Keratinocyte (primary cell): ENCODE results near the gene E2F6. TPM values are rescaled to one million over a fixed set of nuclear protein-coding genes. Genes with fewer than 3 reads are reported as not detected.

Experiments
- DNase-seq: peaks from one replicate; pipeline ENCODE4 v3.0.0-alpha.2; 2011; ENCODE audit warnings: low read depth, missing footprints, low spot score
- FAIRE-seq: peaks from 2 replicates; lab custom pipeline; 2011; peaks lifted over from hg19 to GRCh38; lab: Jason Lieb, UNC
- H2AFZ ChIP-seq: 2 replicates; pipeline ENCODE4 v1.6.0; 2012; ENCODE audit warnings: low read length, control low read depth, inconsistent platforms; ENCODE audit not compliant: control insufficient read depth
- H3K27ac ChIP-seq: 2 replicates; pipeline ENCODE4 v1.5.1; 2011; ENCODE audit warnings: low read length; ENCODE audit not compliant: control insufficient read depth, insufficient read depth
- H3K27me3 ChIP-seq: 3 replicates; pipeline ENCODE4 v1.6.0; 2011; ENCODE audit warnings: low read length; ENCODE audit not compliant: control insufficient read depth, insufficient read depth; ENCODE audit errors: extremely low read depth
- H3K36me3 ChIP-seq, 2 experiments: 2 replicates in 1 of 2; 3 replicates in 1 of 2; pipeline ENCODE4 v1.5.1; 2011; ENCODE audit warnings: low read length in 2 of 2, mild to moderate bottlenecking in 1 of 2; ENCODE audit not compliant: control insufficient read depth in 2 of 2, insufficient read depth in 2 of 2; ENCODE audit errors: extremely low read depth in 1 of 2
- H3K4me1 ChIP-seq: 3 replicates; pipeline ENCODE4 v1.5.1; 2011; ENCODE audit warnings: low read length; ENCODE audit not compliant: control insufficient read depth, insufficient read depth; ENCODE audit errors: extremely low read depth
- H3K4me2 ChIP-seq: 3 replicates; pipeline ENCODE4 v1.6.0; 2011; ENCODE audit warnings: low read depth, low read length; ENCODE audit not compliant: control insufficient read depth, insufficient read depth; ENCODE audit errors: extremely low read depth
- H3K4me3 ChIP-seq, 3 experiments: fragments of 200-600 bp in 1 of 3; sonication (generic) in 1 of 3; 2 replicates in 2 of 3; 3 replicates in 1 of 3; pipeline ENCODE4 v1.5.1; 2011 to 2016; ENCODE audit warnings: low read length in 3 of 3, mild to moderate bottlenecking in 3 of 3, control low read depth in 2 of 3, inconsistent platforms in 1 of 3, low read depth in 1 of 3, mixed read lengths in 1 of 3, mixed run types in 1 of 3, moderate library complexity in 1 of 3; ENCODE audit not compliant: control insufficient read depth in 2 of 3, insufficient read depth in 2 of 3; ENCODE audit errors: extremely low read depth in 1 of 3
- H3K79me2 ChIP-seq: 2 replicates; pipeline ENCODE4 v1.6.0; 2012; ENCODE audit warnings: low read length; ENCODE audit not compliant: control insufficient read depth, insufficient read depth
- H3K9ac ChIP-seq: 3 replicates; pipeline ENCODE4 v1.6.0; 2011; ENCODE audit warnings: low read length; ENCODE audit not compliant: control insufficient read depth, insufficient read depth; ENCODE audit errors: extremely low read depth
- H3K9me1 ChIP-seq: 3 replicates; pipeline ENCODE4 v1.6.0; 2011; ENCODE audit warnings: low read length; ENCODE audit not compliant: control insufficient read depth, insufficient read depth; ENCODE audit errors: extremely low read depth
- H3K9me3 ChIP-seq: 2 replicates; pipeline ENCODE4 v1.5.1; 2012; ENCODE audit warnings: low read depth, low read length; ENCODE audit not compliant: control insufficient read depth
- H4K20me1 ChIP-seq: 3 replicates; pipeline ENCODE4 v1.6.0; 2011; ENCODE audit warnings: low read length; ENCODE audit not compliant: control insufficient read depth, insufficient read depth; ENCODE audit errors: extremely low read depth
- EZH2 ChIP-seq: IDR thresholded peaks from one replicate; pipeline ENCODE4 v1.6.1; 2012; ENCODE audit warnings: inconsistent platforms, mild to moderate bottlenecking, low read length, moderate library complexity
- dilution Hi-C: fragments of 300-500 bp; cut with MboI; formaldehyde crosslinking; loops from one replicate; pipeline ENCODE4 v1.7.0; 2020; ENCODE audit warnings: low sequenced_read_pairs; ENCODE audit not compliant: extremely low pct_ligation_motif_present
- polyA plus RNA-seq, 5 experiments: library from polyadenylated mRNA; depleted of rRNA in 3 of 5; stranded (reverse) in 3 of 5; stranded (forward) in 1 of 5; unstranded in 1 of 5; fragments of >200 nt; gene quantifications; 1 replicate in 1 of 5; 2 replicates in 3 of 5; 3 replicates in 1 of 5; pipeline versions ENCODE4 v1.2.1 to v1.2.3, GENCODE V29; 2011 to 2012; ENCODE audit warnings: missing spikeins in 2 of 5, low read depth in 1 of 5, low replicate concordance in 1 of 5
- TF ChIP-seq, protein P1 (sequence below), 3 experiments: IDR thresholded peaks in 1 of 3; conservative IDR thresholded peaks in 1 of 3; optimal IDR thresholded peaks in 1 of 3; 2 replicates in 2 of 3; 3 replicates in 1 of 3; pipeline versions ENCODE3 to v1.5.1; 2011; ENCODE audit warnings: low read length in 3 of 3, mild to moderate bottlenecking in 3 of 3, moderate library complexity in 2 of 3, control low read depth in 1 of 3, inconsistent platforms in 1 of 3; ENCODE audit not compliant: insufficient read depth in 2 of 3; ENCODE audit errors: extremely low read depth in 1 of 3

The E2F6 gene
- polyA plus RNA-seq, 1 donor (not counting 4 experiments of a cell fraction or from before 2014, with no cell fraction given): 13.8 TPM

DNA sequence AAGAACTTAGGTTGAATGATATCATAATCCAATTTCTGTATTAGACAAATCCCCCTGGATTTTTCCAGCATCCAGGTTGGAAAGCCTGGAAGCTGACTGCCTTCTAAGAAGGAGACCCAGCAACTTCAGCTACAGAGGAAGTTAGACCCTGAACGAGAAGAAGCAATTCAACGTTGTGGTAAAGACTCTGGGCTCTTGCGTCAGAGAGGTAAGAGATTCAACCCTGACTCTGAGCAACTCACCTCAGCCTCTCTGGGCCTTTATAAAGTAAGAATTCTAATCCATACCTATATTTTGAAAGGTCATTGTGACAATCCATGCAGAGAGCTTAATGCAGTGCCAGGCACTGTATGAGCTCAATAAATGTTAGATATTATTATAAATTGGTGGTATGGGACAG is 9.7 kb downstream of the E2F6 start:
- peaks cover 18% of the 10 kb centered on the region for H4K20me1 ChIP-seq
- dilution Hi-C loops: no loop called here
- peaks cover 63% of the 10 kb centered on the region for H3K79me2 ChIP-seq
- H3K36me3 ChIP-seq: peaks cover 11 to 23% of the 10 kb centered on the region in 2 experiments
- FAIRE-seq (no peak), DNase-seq (no peak)
- no peak overlapping the region for H3K4me2 ChIP-seq
- no peak overlapping the region for H3K4me3 ChIP-seq
- no peak overlapping the region for H3K9ac ChIP-seq
- no peaks in the 10 kb centered on the region for H3K27me3 ChIP-seq
- H2AFZ ChIP-seq: no peak overlapping the region
- H3K4me1 ChIP-seq: peaks cover 3% of the 10 kb centered on the region
- no peaks in the 10 kb centered on the region for H3K9me3 ChIP-seq
- H3K27ac ChIP-seq: no peak overlapping the region
- H3K9me1 ChIP-seq: peaks cover 2% of the 10 kb centered on the region
- TF ChIP-seq, protein P1, sequence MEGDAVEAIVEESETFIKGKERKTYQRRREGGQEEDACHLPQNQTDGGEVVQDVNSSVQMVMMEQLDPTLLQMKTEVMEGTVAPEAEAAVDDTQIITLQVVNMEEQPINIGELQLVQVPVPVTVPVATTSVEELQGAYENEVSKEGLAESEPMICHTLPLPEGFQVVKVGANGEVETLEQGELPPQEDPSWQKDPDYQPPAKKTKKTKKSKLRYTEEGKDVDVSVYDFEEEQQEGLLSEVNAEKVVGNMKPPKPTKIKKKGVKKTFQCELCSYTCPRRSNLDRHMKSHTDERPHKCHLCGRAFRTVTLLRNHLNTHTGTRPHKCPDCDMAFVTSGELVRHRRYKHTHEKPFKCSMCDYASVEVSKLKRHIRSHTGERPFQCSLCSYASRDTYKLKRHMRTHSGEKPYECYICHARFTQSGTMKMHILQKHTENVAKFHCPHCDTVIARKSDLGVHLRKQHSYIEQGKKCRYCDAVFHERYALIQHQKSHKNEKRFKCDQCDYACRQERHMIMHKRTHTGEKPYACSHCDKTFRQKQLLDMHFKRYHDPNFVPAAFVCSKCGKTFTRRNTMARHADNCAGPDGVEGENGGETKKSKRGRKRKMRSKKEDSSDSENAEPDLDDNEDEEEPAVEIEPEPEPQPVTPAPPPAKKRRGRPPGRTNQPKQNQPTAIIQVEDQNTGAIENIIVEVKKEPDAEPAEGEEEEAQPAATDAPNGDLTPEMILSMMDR (optimal IDR thresholded peaks at IDR 0.05 in 1 of 3, IDR thresholded peaks at IDR 0.05 in 1 of 3, conservative IDR thresholded peaks at IDR 0.05 in 1 of 3; ENCODE audit: extremely low read depth in 1 of 3, insufficient read depth in 2 of 3, low read length in 3 of 3): no peak
- no peak for TF ChIP-seq EZH2

DNA sequence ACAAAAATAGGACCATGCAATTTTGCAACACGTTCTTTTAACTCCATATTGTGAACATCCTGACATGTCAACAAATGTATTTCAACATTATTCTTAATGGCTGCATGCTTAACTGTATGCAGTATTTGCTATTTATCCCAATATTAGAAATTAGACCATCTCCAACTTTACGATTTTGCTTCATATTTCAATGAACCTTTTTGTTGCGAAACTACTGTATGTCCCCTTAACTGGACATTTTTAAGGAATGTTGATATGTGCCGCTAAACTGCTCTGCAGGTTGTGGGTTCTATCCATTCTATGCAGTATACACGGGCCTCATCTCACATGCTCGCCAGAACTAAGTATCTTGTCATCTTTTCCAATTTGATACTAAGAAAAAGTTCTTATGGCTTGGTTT is 11.1 kb downstream of the E2F6 start:
- Histone ChIP-seq H3K79me2 (peaks cover 49% of the 10 kb centered on the region), H3K36me3 (peaks cover 15 to 23% of the 10 kb centered on the region in 2 experiments)
- dilution Hi-C loops: no loop called here

More for the DNA sequence above, 11.1 kb downstream of the E2F6 start:
- peaks cover 3% of the 10 kb centered on the region for H3K4me1 ChIP-seq
- H3K9me3 ChIP-seq: no peaks in the 10 kb centered on the region
- no peak overlapping the region for H3K4me3 ChIP-seq
- H3K27me3 ChIP-seq: no peaks in the 10 kb centered on the region
- FAIRE-seq: no peak
- H3K27ac ChIP-seq: no peak overlapping the region
- TF ChIP-seq EZH2: no peak
- TF ChIP-seq, protein P1 (optimal IDR thresholded peaks at IDR 0.05 in 1 of 3, IDR thresholded peaks at IDR 0.05 in 1 of 3, conservative IDR thresholded peaks at IDR 0.05 in 1 of 3; ENCODE audit: extremely low read depth in 1 of 3, insufficient read depth in 2 of 3, low read length in 3 of 3): no peak
- H4K20me1 ChIP-seq: peaks cover 14% of the 10 kb centered on the region
- no peak for DNase-seq
- no peak overlapping the region for H3K9ac ChIP-seq
- H3K9me1 ChIP-seq: peaks cover 2% of the 10 kb centered on the region
- H3K4me2 ChIP-seq: no peak overlapping the region
- no peak overlapping the region for H2AFZ ChIP-seq
